LNCAP (cell line): ENCODE data around the gene MAB21L3.

Experiments used
- CTCF ChIP-seq: fragments of 450-650 bp; IDR thresholded peaks from 2 replicates; pipeline ENCODE4 v1.5.1; 2017; ENCODE audit warnings: mild to moderate bottlenecking

The MAB21L3 gene

DNA sequence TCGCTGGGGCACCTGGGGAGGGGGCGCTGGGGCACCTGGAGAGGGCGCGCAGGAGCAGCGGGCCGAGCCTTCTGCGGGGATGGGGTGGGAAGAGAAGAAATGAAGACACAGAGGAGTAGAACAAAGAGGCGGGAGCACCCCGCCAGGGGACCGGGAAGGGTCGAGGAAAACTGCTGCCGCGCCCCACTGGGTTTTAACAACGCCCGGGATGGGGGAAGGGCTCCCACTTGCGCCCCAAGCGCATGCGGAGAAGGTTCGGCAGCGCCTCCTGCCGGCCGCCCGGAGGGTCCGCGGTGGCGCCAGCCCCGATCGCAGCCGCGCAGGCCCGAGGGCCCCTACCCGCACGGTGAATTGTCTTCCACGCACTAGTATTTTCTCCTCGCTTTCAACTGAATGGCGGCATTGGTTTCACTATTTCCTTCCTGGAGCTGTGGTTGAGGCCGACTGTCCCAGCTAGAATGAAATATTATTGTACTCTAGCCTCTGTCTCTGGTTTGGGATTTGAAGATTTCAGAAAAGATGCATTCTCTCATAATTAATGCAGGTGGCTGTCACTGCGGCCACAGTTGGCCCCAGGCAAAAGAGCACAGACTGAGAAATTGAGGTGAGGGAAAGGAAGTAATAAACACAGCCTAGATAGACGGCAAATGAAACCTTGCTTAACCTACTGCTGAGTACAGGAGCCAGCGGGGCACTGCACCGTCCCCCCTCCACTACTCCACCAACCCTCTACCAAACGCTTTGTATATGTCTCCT lies 57.3 kb downstream of the MAB21L3 start:
- no peak for TF ChIP-seq CTCF

GRCh38 chr1:116169898-116170297 lies 58.7 kb downstream of the MAB21L3 start:
- TF ChIP-seq CTCF, result no peak

DNA sequence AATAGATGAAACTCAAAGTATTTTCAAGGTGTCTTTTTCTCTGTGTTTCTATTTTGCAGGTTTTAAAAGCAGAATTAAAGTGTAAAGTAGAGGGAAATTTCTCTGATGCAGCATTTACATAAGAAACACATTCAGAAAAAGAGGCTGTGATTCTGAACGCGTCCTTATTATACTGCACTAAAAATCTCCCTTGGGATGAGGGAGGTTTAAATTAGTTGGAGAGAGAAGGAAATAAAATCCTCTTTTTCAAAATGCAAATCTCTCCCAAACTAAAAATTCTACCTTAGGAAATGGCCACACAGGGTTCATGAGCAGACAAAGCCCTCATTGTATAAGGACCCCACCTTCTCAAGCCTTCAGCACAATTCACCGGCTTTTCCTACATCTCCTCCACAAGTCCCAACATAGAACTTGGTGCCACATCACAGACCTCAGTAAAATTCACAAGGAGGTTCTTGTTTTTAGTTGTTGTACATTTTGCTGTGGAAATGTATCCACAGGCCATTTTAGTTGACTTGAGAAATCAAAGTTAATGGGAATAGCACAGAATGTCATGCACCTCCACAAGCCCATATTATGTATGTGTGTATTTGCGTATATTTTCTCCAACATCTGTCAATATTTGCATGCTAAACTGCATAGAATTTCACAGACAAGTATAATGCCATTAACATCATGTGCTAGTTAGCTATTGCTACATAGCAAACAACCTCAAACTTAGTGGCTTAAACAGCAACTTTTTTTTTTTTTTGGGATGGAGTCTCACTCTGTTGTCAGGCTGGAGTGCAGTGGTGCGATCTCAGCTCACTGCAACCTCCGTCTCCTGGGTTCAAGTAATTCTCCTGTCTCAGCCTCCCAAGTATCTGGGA lies 59.8 kb downstream of the MAB21L3 start:
- no peak for TF ChIP-seq CTCF

- no peak for TF ChIP-seq CTCF
Measured at GRCh38 chr1:116172666-116173065, 61.5 kb downstream of the MAB21L3 start.

GRCh38 chr1:116175611-116176010 lies 64.4 kb downstream of the MAB21L3 start:
- no peak for TF ChIP-seq CTCF

- no peak for TF ChIP-seq CTCF
Measured at GRCh38 chr1:116176306-116176789, 65.1 kb downstream of the MAB21L3 start.

DNA sequence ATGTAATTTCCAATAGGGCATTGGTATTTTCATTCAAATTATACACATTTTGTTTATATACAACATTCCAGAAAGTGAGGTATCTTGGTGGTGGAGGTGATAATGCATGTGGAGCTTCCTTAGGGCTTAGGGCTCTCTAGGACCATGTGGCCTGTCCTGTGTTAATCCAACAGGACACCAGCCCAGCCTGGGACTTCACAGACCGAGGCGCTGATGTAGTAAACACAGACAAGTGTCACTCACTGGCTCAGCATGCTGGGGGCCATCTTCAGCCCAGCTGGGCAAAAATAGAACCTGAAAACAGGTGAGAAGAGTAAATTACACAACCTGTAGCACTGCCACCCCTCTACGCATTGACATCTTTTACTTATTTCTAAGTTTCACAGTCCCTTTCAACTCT lies 66.7 kb downstream of the MAB21L3 start:
- no peak for TF ChIP-seq CTCF
